HFFc6 (cell line): Measurements from ENCODE around the gene NUP133. TPM values are rescaled to one million over a fixed set of nuclear protein-coding genes. Genes with fewer than 3 reads are reported as not detected.
"Not testable (repeated sequence)": the region's sequence is repeated elsewhere in the genome, so short reads cannot be mapped to it uniquely, and the experiment has no call there.

Experiments used
- DNase-seq: peaks from one replicate; pipeline ENCODE4 v3.0.0-alpha.2; 2018
- H3K27ac Mint-ChIP-seq: 2 replicates; pipeline ENCODE4 v1.8.0; 2020; ENCODE audit warnings: mild to moderate bottlenecking, mixed read lengths
- H3K27me3 Mint-ChIP-seq: 2 replicates; pipeline ENCODE4 v1.8.0; 2021; ENCODE audit warnings: mild to moderate bottlenecking, moderate library complexity, mixed read lengths; ENCODE audit not compliant: insufficient read depth
- H3K36me3 Mint-ChIP-seq: 2 replicates; pipeline ENCODE4 v1.8.0; 2021; ENCODE audit warnings: low read depth, mixed read lengths
- H3K4me1 Mint-ChIP-seq: 2 replicates; pipeline ENCODE4 v1.8.0; 2020; ENCODE audit warnings: low read depth, mixed read lengths
- H3K4me3 Mint-ChIP-seq: 2 replicates; pipeline ENCODE4 v1.8.0; 2020; ENCODE audit warnings: mild to moderate bottlenecking, moderate library complexity, mixed read lengths
- H3K9me3 Mint-ChIP-seq: 2 replicates; pipeline ENCODE4 v1.8.0; 2020; ENCODE audit warnings: mild to moderate bottlenecking, mixed read lengths
- total RNA-seq, 6 experiments: library from RNA; stranded (reverse); fragmentation: NEBNext Ultra II Directional; extraction: Animal tissue kit (Norgen Biotek cat#: 25700); gene quantifications; 2 replicates in 1 of 6; 3 replicates in 5 of 6; pipeline ENCODE4 v1.2.3, GENCODE V29; 2021
- TF ChIP-seq, protein P1 (sequence below): fragments of 200-600 bp; sonication (generic); IDR thresholded peaks from 2 replicates; pipeline ENCODE4 v1.5.0; 2021; ENCODE audit warnings: antibody characterized with exemption, mild to moderate bottlenecking

Gene NUP133
- total RNA-seq, 6 experiments from 2014 or later: 34.3 to 42.8 (median 36.0) TPM

GRCh38 chr1:229397762-229398161 lies 110.4 kb downstream of the NUP133 start:
- H3K9me3 Mint-ChIP-seq: no peaks in the 10 kb centered on the region
- TF ChIP-seq, protein P1, sequence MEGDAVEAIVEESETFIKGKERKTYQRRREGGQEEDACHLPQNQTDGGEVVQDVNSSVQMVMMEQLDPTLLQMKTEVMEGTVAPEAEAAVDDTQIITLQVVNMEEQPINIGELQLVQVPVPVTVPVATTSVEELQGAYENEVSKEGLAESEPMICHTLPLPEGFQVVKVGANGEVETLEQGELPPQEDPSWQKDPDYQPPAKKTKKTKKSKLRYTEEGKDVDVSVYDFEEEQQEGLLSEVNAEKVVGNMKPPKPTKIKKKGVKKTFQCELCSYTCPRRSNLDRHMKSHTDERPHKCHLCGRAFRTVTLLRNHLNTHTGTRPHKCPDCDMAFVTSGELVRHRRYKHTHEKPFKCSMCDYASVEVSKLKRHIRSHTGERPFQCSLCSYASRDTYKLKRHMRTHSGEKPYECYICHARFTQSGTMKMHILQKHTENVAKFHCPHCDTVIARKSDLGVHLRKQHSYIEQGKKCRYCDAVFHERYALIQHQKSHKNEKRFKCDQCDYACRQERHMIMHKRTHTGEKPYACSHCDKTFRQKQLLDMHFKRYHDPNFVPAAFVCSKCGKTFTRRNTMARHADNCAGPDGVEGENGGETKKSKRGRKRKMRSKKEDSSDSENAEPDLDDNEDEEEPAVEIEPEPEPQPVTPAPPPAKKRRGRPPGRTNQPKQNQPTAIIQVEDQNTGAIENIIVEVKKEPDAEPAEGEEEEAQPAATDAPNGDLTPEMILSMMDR: no peak
- H3K27ac Mint-ChIP-seq: no peak overlapping the region
- no peak overlapping the region for H3K4me3 Mint-ChIP-seq
- no peaks in the 10 kb centered on the region for H3K4me1 Mint-ChIP-seq
- DNase-seq: no peak
- peaks cover 26% of the 10 kb centered on the region for H3K27me3 Mint-ChIP-seq
- no peaks in the 10 kb centered on the region for H3K36me3 Mint-ChIP-seq

DNA sequence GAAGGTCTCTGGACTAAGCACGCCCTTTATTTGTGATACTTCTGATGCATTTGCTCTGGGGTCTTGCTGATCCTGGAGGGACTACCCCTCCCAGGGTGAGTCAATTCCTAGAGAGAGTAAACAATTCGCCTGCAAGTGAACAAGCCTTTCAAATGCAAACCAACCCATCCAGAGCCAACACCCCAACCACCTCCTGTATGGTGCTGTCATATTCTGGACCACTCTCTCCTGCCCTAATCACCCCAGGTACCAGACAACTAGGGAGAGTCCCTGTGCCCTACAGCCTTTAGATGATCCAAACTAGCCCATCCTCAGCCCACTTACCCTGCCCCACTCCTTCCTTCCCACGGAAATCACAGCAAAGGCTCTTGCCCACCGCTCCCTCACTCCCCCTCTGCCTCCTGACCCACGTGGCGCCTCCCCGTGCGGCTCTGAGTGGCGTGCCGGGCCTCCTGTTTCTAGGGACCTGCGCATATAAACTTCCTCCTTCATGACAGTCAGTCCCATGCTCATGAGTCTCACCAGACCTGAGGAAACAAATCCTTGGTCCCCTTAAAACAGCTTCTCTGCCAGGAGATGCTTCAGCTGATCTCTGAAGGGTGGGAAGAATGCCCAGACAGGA lies 111.4 kb downstream of the NUP133 start:
- H3K27me3 Mint-ChIP-seq: peaks cover 16% of the 10 kb centered on the region
- no peak overlapping the region for H3K4me3 Mint-ChIP-seq
- DNase-seq: no peak
- TF ChIP-seq, protein P1: no peak
- H3K27ac Mint-ChIP-seq: no peak overlapping the region
- no peaks in the 10 kb centered on the region for H3K36me3 Mint-ChIP-seq
- no peaks in the 10 kb centered on the region for H3K4me1 Mint-ChIP-seq
- no peaks in the 10 kb centered on the region for H3K9me3 Mint-ChIP-seq

GRCh38 chr1:229394517-229394916 lies 113.6 kb downstream of the NUP133 start:
- not testable (repeated sequence) for H3K27ac Mint-ChIP-seq, H3K36me3 Mint-ChIP-seq, H3K4me1 Mint-ChIP-seq, H3K9me3 Mint-ChIP-seq, DNase-seq, H3K4me3 Mint-ChIP-seq
- H3K27me3 Mint-ChIP-seq: peaks cover 16% of the 10 kb centered on the region

DNA sequence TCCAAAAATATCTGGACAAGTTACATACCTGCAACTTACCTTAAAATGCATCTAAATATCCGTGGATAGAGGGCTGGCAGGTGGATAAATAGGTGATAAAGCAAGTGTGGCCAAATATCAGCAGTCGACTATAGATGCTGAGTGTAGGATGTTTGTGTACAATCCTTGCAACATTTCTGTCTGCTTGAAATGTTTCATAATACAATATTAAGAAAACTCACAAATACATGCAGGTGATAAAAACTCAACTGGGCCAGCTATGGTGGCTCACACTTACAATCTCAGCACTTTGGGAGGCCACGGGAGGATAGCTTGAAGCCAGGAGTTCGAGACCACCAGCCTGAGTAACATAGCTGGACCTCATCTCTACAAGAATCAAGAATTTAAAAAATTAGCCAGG lies 115.2 kb downstream of the NUP133 start:
- Mint-ChIP-seq H3K9me3 (no peaks in the 10 kb centered on the region), H3K4me3 (no peak overlapping the region), H3K27ac (no peak overlapping the region), H3K36me3 (no peaks in the 10 kb centered on the region; the same call in 1 of the 2 replicates), H3K4me1 (peaks cover 21% of the 10 kb centered on the region), H3K27me3 (peaks cover 12% of the 10 kb centered on the region)
- DNase-seq: no peak
- TF ChIP-seq, protein P1: no peak

Other genes starting within 250 kb of the NUP133 start
- 10 to 100 TPM; 34.7 to 64.2 (median 41.3) TPM for gene RAB4A, start 237.2 kb downstream of the NUP133 start, total RNA-seq
- 1 to 10 TPM; 4.6 to 6.4 (median 5.7) TPM for gene CCSAP, start 165.3 kb downstream of the NUP133 start, total RNA-seq
- gene ACTA1, start 74.2 kb downstream of the NUP133 start, total RNA-seq: not detected
- 10 to 100 TPM; 16.1 to 21.0 (median 18.4) TPM for gene ABCB10, start 50.4 kb upstream of the NUP133 start, total RNA-seq
- 10 to 100 TPM; 17.6 to 20.7 (median 20.3) TPM for gene TAF5L, start 117.8 kb upstream of the NUP133 start, total RNA-seq
- 10 to 100 TPM in 3 of 6 experiments, 1 to 10 TPM in 3; 8.8 to 12.6 (median 9.8) TPM for gene URB2, start 117.9 kb upstream of the NUP133 start, total RNA-seq